BJ (cell line): ENCODE results near the gene GRB7. TPM values are rescaled to one million over a fixed set of nuclear protein-coding genes. Genes with fewer than 3 reads are reported as not detected.
"Not testable (repeated sequence)": the region's sequence is repeated elsewhere in the genome, so short reads cannot be mapped to it uniquely, and the experiment has no call there.

ENCODE experiments used
- CTCF ChIA-PET: fragments of 350-600 bp; formaldehyde crosslinking; extraction: SDS; loops from one replicate; lab custom pipeline; 2021; ENCODE audit warnings: antibody characterized with exemption, inconsistent platforms; lab: Yijun Ruan, JAX
- POLR2A ChIA-PET: fragments of 300-600 bp; sonication (Branson Sonifier 250); formaldehyde crosslinking; extraction: SDS; loops from one replicate; lab custom pipeline; 2021; ENCODE audit warnings: antibody characterized with exemption; lab: Charles Lee
- DNase-seq: peaks from one replicate; pipeline ENCODE4 v3.0.0-alpha.2; 2011; ENCODE audit warnings: low read depth
- H3K27me3 ChIP-seq: 2 replicates; pipeline ENCODE4 v1.6.0; 2011; ENCODE audit warnings: low read length; ENCODE audit not compliant: control insufficient read depth, insufficient read depth
- H3K36me3 ChIP-seq: 2 replicates; pipeline ENCODE4 v1.5.1; 2011; ENCODE audit warnings: low read length; ENCODE audit not compliant: control insufficient read depth, insufficient read depth
- H3K4me3 ChIP-seq: 2 replicates; pipeline ENCODE4 v1.5.1; 2011; ENCODE audit warnings: low read depth, mild to moderate bottlenecking, control low read depth, low read length
- CTCF ChIP-seq: IDR thresholded peaks from 2 replicates; pipeline ENCODE4 v1.5.1; 2011; ENCODE audit warnings: low read depth, mild to moderate bottlenecking, control low read depth, inconsistent platforms, low read length, moderate library complexity; ENCODE audit not compliant: insufficient read depth
- polyA plus RNA-seq: library from polyadenylated mRNA; depleted of rRNA; stranded (reverse); fragments of >200 nt; gene quantifications from 2 replicates; pipeline ENCODE4 v1.2.3, GENCODE V29; 2011

Gene GRB7
- polyA plus RNA-seq, 1 experiment: 0.23 TPM

- H3K36me3 ChIP-seq: no peaks in the 10 kb centered on the region; the same call in 1 of the 2 replicates
- ChIA-PET POLR2A (no interaction called here), CTCF (interaction anchor here (0.6 to 1.6 kb wide), 7 partner anchors 9 to 210 kb away, joined by 3 to 5 read pairs (median 3); no protein-coding TSS in a partner anchor)
- no peak for TF ChIP-seq CTCF
- no peaks in the 10 kb centered on the region for H3K27me3 ChIP-seq
- H3K4me3 ChIP-seq: no peak overlapping the region
- no peak for DNase-seq
These were observed 6.5 kb downstream of the GRB7 start for GRCh38 chr17:39744075-39744835.

GRCh38 chr17:39744836-39745215, 7.1 kb downstream of the GRB7 start:
- ChIA-PET POLR2A (no interaction called here), CTCF (interaction anchor here (0.6 to 1.6 kb wide), 5 partner anchors 8 to 210 kb away, joined by 3 to 5 read pairs (median 3); no protein-coding TSS in a partner anchor)
- TF ChIP-seq CTCF: no peak
- Histone ChIP-seq H3K4me3 (no peak overlapping the region), H3K36me3 (no peaks in the 10 kb centered on the region; the same call in 1 of the 2 replicates), H3K27me3 (no peaks in the 10 kb centered on the region)
- DNase-seq: no peak

- H3K4me3 ChIP-seq: no peak overlapping the region
- POLR2A ChIA-PET: no interaction called here
- H3K27me3 ChIP-seq: no peaks in the 10 kb centered on the region
- TF ChIP-seq CTCF: no peak
- CTCF ChIA-PET: interaction anchor here (0.6 to 1.6 kb wide), 2 partner anchors 124 to 209 kb away, joined by 3 to 4 read pairs; no protein-coding TSS in a partner anchor
- DNase-seq: no peak
- H3K36me3 ChIP-seq: no peaks in the 10 kb centered on the region; the same call in 1 of the 2 replicates
These were observed 7.8 kb downstream of the GRB7 start for GRCh38 chr17:39745335-39746144.

GRCh38 chr17:39746145-39746461, 8.4 kb downstream of the GRB7 start:
- CTCF ChIA-PET: interaction anchor here (7.6 kb wide), 1 partner anchor 124 kb away, joined by 56 read pairs; no protein-coding TSS in a partner anchor
- DNase-seq: no peak
- POLR2A ChIA-PET: no interaction called here
- Histone ChIP-seq H3K36me3 (no peaks in the 10 kb centered on the region; the same call in 1 of the 2 replicates), H3K27me3 (no peaks in the 10 kb centered on the region), H3K4me3 (no peak overlapping the region)
- TF ChIP-seq CTCF: no peak

- H3K36me3 ChIP-seq: no peaks in the 10 kb centered on the region
- H3K4me3 ChIP-seq: no peak overlapping the region
- TF ChIP-seq CTCF: no peak
- ChIA-PET CTCF (interaction anchor here (7.6 kb wide), 1 partner anchor 126 kb away, joined by 56 read pairs; no protein-coding TSS in a partner anchor), POLR2A (no interaction called here)
- no peaks in the 10 kb centered on the region for H3K27me3 ChIP-seq
- no peak for DNase-seq
These were observed 10.0 kb downstream of the GRB7 start for GRCh38 chr17:39747745-39748144.

- CTCF ChIA-PET: interaction anchor here (7.6 kb wide), 1 partner anchor 127 kb away, joined by 56 read pairs; no protein-coding TSS in a partner anchor
- POLR2A ChIA-PET, H3K36me3 ChIP-seq, H3K4me3 ChIP-seq, DNase-seq, H3K27me3 ChIP-seq: not testable (repeated sequence)
These were observed 10.8 kb downstream of the GRB7 start for GRCh38 chr17:39748444-39749034.
